ENCODE data around the gene ITCH.
A peak's percentile ranks its signal among the peaks of the same experiment; 100 is the strongest.

Gene ITCH

GRCh38 chr20:34535857-34536256, 172.8 kb downstream of the ITCH start:
- Histone ChIP-seq H3K4me1 (ENCODE audit: low read length) (no peaks in the 10 kb centered on the region), H3K36me3 (replicated peaks; ENCODE audit: low read depth, low read length) (peaks cover 45% of the 10 kb centered on the region), H3K4me2 (ENCODE audit: low read length) (no peak overlapping the region), H2AFZ (ENCODE audit: low read depth, low read length) (no peak overlapping the region), H3K27ac (ENCODE audit: low read length) (no peak overlapping the region), H3K9me3 (ENCODE audit: insufficient read depth, low read length) (no peaks in the 10 kb centered on the region), H3K27me3 (ENCODE audit: low read depth, low read length) (no peaks in the 10 kb centered on the region), H3K4me3 (ENCODE audit: low read length) (no peak overlapping the region), H3K79me2 (ENCODE audit: low read length) (no peaks in the 10 kb centered on the region), H3K9ac (ENCODE audit: low read length) (no peak overlapping the region), H4K20me1 (ENCODE audit: insufficient read depth, low read length) (peaks cover 18% of the 10 kb centered on the region)
- TF ChIP-seq CTCF (IDR thresholded peaks at IDR 0.05; ENCODE audit: low read depth, low read length) (no peak), EZH2phosphoT487 (IDR thresholded peaks at IDR 0.05; ENCODE audit: low read depth) (no peak)

- H3K79me2 ChIP-seq (ENCODE audit: low read length), result no peaks in the 10 kb centered on the region
- no peak overlapping the region for H3K27ac ChIP-seq (ENCODE audit: low read length)
- H3K4me1 ChIP-seq (ENCODE audit: low read length), result peaks cover 5% of the 10 kb centered on the region; the same call in 1 of the 2 replicates
- H3K36me3 ChIP-seq (replicated peaks; ENCODE audit: low read depth, low read length), result peaks cover 53% of the 10 kb centered on the region
- no peaks in the 10 kb centered on the region for H3K27me3 ChIP-seq (ENCODE audit: low read depth, low read length)
- peak; percentile 81 for TF ChIP-seq CTCF (IDR thresholded peaks at IDR 0.05; ENCODE audit: low read depth, low read length)
- no peak for TF ChIP-seq EZH2phosphoT487 (IDR thresholded peaks at IDR 0.05; ENCODE audit: low read depth)
- H3K9ac ChIP-seq (ENCODE audit: low read length), result no peak overlapping the region
- no peak overlapping the region for H3K4me3 ChIP-seq (ENCODE audit: low read length)
- peaks cover 9% of the 10 kb centered on the region for H4K20me1 ChIP-seq (ENCODE audit: insufficient read depth, low read length)
- no peak overlapping the region for H3K4me2 ChIP-seq (ENCODE audit: low read length)
- no peak overlapping the region for H2AFZ ChIP-seq (ENCODE audit: low read depth, low read length)
- H3K9me3 ChIP-seq (ENCODE audit: insufficient read depth, low read length), result no peaks in the 10 kb centered on the region
Observed at GRCh38 chr20:34536798-34537394, 173.8 kb downstream of the ITCH start.

- Histone ChIP-seq H3K9ac (ENCODE audit: low read length) (no peak overlapping the region), H3K27me3 (ENCODE audit: low read depth, low read length) (no peaks in the 10 kb centered on the region), H3K36me3 (replicated peaks; ENCODE audit: low read depth, low read length) (peaks cover 51% of the 10 kb centered on the region), H3K79me2 (ENCODE audit: low read length) (no peaks in the 10 kb centered on the region), H3K27ac (ENCODE audit: low read length) (no peak overlapping the region), H3K4me1 (ENCODE audit: low read length) (peaks cover 5% of the 10 kb centered on the region; the same call in 1 of the 2 replicates), H2AFZ (ENCODE audit: low read depth, low read length) (no peak overlapping the region), H3K4me3 (ENCODE audit: low read length) (no peak overlapping the region), H3K9me3 (ENCODE audit: insufficient read depth, low read length) (no peaks in the 10 kb centered on the region), H4K20me1 (ENCODE audit: insufficient read depth, low read length) (peaks cover 2% of the 10 kb centered on the region; the same call in 1 of the 2 replicates), H3K4me2 (ENCODE audit: low read length) (no peak overlapping the region)
- TF ChIP-seq CTCF (IDR thresholded peaks at IDR 0.05; ENCODE audit: low read depth, low read length) (no peak), EZH2phosphoT487 (IDR thresholded peaks at IDR 0.05; ENCODE audit: low read depth) (no peak)
Observed at GRCh38 chr20:34537651-34538050, 174.6 kb downstream of the ITCH start.

DNA sequence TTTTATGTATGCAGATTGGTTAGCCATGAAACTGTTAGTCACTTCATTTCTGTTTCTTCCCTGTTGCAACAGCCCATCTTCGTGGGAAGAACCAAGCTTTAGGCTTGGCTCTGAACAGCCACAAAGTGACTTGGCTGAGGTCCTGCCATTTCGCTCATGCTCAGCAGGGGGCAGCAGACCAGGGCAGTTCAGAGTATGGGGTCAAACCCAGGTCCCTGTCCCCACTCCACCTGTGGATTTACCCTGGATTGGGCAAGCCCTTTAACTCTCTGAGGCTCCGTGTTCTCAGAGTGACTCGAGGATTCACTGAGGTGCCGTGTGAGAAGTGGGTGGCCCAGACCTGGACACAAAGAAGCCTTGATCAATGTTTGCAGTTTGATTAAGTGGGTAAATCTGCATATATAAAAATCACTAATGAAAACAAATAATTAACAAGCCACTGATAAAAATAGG, 175.6 kb downstream of the ITCH start:
- Histone ChIP-seq H3K79me2 (ENCODE audit: low read length) (no peaks in the 10 kb centered on the region), H3K4me3 (ENCODE audit: low read length) (no peak overlapping the region), H3K4me2 (ENCODE audit: low read length) (no peak overlapping the region), H3K27me3 (ENCODE audit: low read depth, low read length) (no peaks in the 10 kb centered on the region), H3K27ac (ENCODE audit: low read length) (no peak overlapping the region), H3K36me3 (replicated peaks; ENCODE audit: low read depth, low read length) (peaks cover 45% of the 10 kb centered on the region), H2AFZ (ENCODE audit: low read depth, low read length) (no peak overlapping the region), H3K4me1 (ENCODE audit: low read length) (peaks cover 5% of the 10 kb centered on the region; the same call in 1 of the 2 replicates), H4K20me1 (ENCODE audit: insufficient read depth, low read length) (no peaks in the 10 kb centered on the region), H3K9ac (ENCODE audit: low read length) (no peak overlapping the region), H3K9me3 (ENCODE audit: insufficient read depth, low read length) (no peaks in the 10 kb centered on the region)
- TF ChIP-seq EZH2phosphoT487 (IDR thresholded peaks at IDR 0.05; ENCODE audit: low read depth), result no peak
- peak; percentile 93 for TF ChIP-seq CTCF (IDR thresholded peaks at IDR 0.05; ENCODE audit: low read depth, low read length)
